ENCODE data around the gene JOSD2. TPM values are rescaled to one million over a fixed set of nuclear protein-coding genes. Genes with fewer than 3 reads are reported as not detected.

The JOSD2 gene
- total and polyA plus RNA-seq, 2 donors (not counting 3 experiments of a cell fraction or from before 2014, with no cell fraction given), result 37.4 to 62.8 TPM

DNA sequence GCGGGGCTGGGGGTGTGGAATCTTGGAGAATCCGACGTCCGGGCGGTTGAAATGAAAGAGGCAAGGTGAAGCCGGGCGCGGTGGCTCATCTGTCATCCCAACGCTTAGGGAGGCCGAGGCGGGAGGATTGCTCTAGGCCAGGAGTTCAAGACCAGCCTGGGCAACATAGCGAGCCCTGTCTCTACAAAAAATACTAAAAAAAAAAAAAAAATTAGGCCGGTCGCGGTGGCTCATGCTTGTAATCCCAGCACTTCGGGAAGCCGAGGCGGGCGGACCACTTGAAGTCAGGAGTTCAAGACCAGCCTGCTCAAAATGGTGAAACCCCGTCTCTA lies 34.1 kb downstream of the JOSD2 start:
- no peak overlapping the region for H3K27ac ChIP-seq (ENCODE audit: insufficient read depth, low read depth, low read length)
- H2AFZ ChIP-seq (ENCODE audit: low read depth, low read length), result peak overlapping the region; percentile 93
- H3K4me1 ChIP-seq (ENCODE audit: control insufficient read depth, extremely low read depth, insufficient read depth, low read length), result peaks cover 7% of the 10 kb centered on the region
- H3K9me3 ChIP-seq (replicated peaks; ENCODE audit: control insufficient read depth, insufficient read depth, low read length), result no peaks in the 10 kb centered on the region
- no peaks in the 10 kb centered on the region for H3K9me1 ChIP-seq (replicated peaks; ENCODE audit: control insufficient read depth, extremely low read depth, insufficient read depth, low read length)
- BruUV-seq (replicated peaks), result no TSS peak
- TF ChIP-seq EZH2 (IDR thresholded peaks at IDR 0.05; ENCODE audit: borderline replicate concordance, low read depth, low read length, severe bottlenecking) (no peak), CTCF (IDR thresholded peaks at IDR 0.05; ENCODE audit: extremely low read depth in 1 of 2, insufficient read depth in 1 of 2, low read depth in 1 of 2, low read length in 2 of 2) (no peak), JUN (IDR thresholded peaks at IDR 0.05; ENCODE audit: borderline replicate concordance, insufficient read depth, insufficient read length, low read depth) (no peak), POLR2AphosphoS5 (IDR thresholded peaks at IDR 0.05; ENCODE audit: insufficient read depth, low read depth, low read length) (no peak), GATA2 (IDR thresholded peaks at IDR 0.05; ENCODE audit: insufficient read depth, insufficient read length, low read depth, low read length) (no peak), FOS (IDR thresholded peaks at IDR 0.05; ENCODE audit: borderline replicate concordance, insufficient read depth, low read length) (no peak), MYC (IDR thresholded peaks at IDR 0.05; ENCODE audit: low read depth, low read length) (no peak), POLR2A (IDR thresholded peaks at IDR 0.05; ENCODE audit: low read depth, low read length) (no peak)
- TF ChIP-seq, protein P1, sequence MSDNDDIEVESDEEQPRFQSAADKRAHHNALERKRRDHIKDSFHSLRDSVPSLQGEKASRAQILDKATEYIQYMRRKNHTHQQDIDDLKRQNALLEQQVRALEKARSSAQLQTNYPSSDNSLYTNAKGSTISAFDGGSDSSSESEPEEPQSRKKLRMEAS (IDR thresholded peaks at IDR 0.05; ENCODE audit: insufficient read depth, insufficient read length), result no peak
- peaks cover 7% of the 10 kb centered on the region for H3K79me2 ChIP-seq (ENCODE audit: control insufficient read depth, insufficient read depth, low read length)
- no peaks in the 10 kb centered on the region for H4K20me1 ChIP-seq (replicated peaks; ENCODE audit: control insufficient read depth, extremely low read depth, insufficient read depth, low read length)
- peaks cover 0 to 26% of the 10 kb centered on the region in 2 experiments for H3K36me3 ChIP-seq (ENCODE audit: control insufficient read depth in 2 of 2, extremely low read depth in 1 of 2, insufficient read depth in 2 of 2, low read length in 2 of 2)
- H3K4me3 ChIP-seq (replicated peaks in 1 of 3; ENCODE audit: insufficient read depth in 1 of 3, low read depth in 1 of 3, low read length in 3 of 3), result peak overlapping the region; percentile 84 to 98 (median 87)
- intact Hi-C loops (cut with micrococcal nuclease) (loop anchor here (1.0 to 2.0 kb wide), 3 partner anchors 16 to 120 kb away; partner anchors contain the start of gene JOSD2), dilution Hi-C loops (cut with MboI; ENCODE audit: extremely low pct_ligation_motif_present, low sequenced_read_pairs) (no loop called here)
- peak overlapping the region; percentile 74 for H3K9ac ChIP-seq (replicated peaks; ENCODE audit: extremely low read depth, insufficient read depth, low read length)
- ChIA-PET POLR2A (no interaction called here), CTCF (no interaction called here)
- peak overlapping the region; percentile 66 for H3K4me2 ChIP-seq (ENCODE audit: insufficient read depth, low read length)
- FAIRE-seq (peak; percentile 48), DNase-seq (ENCODE audit: low read depth, low spot score) (no peak)
- no peaks in the 10 kb centered on the region for H3K27me3 ChIP-seq (ENCODE audit: control insufficient read depth in 2 of 2, insufficient read depth in 2 of 2, low read length in 2 of 2)

Measured in endothelial cell of umbilical vein (primary cell).